HG03520 (cell line): ENCODE measurements around the gene SULF2.

ENCODE experiments used
- ATAC-seq: cut with Tn5 transposase; IDR thresholded peaks from one replicate; pipeline ENCODE4 v1.9.1; 2021; ENCODE audit warnings: mild to moderate bottlenecking, moderate library complexity; ENCODE audit not compliant: unreplicated experiment

SULF2 gene

GRCh38 chr20:47740862-47741184, 44.5 kb downstream of the SULF2 start:
- no peak for ATAC-seq

GRCh38 chr20:47740121-47740861, 45.0 kb downstream of the SULF2 start:
- no peak for ATAC-seq

- no peak for ATAC-seq
Measured at GRCh38 chr20:47737923-47738322, 47.4 kb downstream of the SULF2 start.

- ATAC-seq = no peak
Measured at GRCh38 chr20:47736570-47737152, 48.6 kb downstream of the SULF2 start.

- no peak for ATAC-seq
Measured at GRCh38 chr20:47735412-47736400, 49.6 kb downstream of the SULF2 start.

GRCh38 chr20:47734870-47735269, 50.4 kb downstream of the SULF2 start:
- no peak for ATAC-seq

GRCh38 chr20:47733892-47734291, 51.4 kb downstream of the SULF2 start:
- ATAC-seq = no peak

GRCh38 chr20:47730744-47731143, 54.5 kb downstream of the SULF2 start:
- no peak for ATAC-seq

- ATAC-seq = no peak
Measured at GRCh38 chr20:47729472-47729871, 55.8 kb downstream of the SULF2 start.

- no peak for ATAC-seq
Measured at GRCh38 chr20:47727909-47728361, 57.3 kb downstream of the SULF2 start.

GRCh38 chr20:47727170-47727880, 58.0 kb downstream of the SULF2 start:
- no peak for ATAC-seq

- ATAC-seq = no peak
Measured at GRCh38 chr20:47726632-47727031, 58.6 kb downstream of the SULF2 start.

- ATAC-seq = no peak
Measured at GRCh38 chr20:47725248-47725973, 59.9 kb downstream of the SULF2 start.

- no peak for ATAC-seq
Measured at GRCh38 chr20:47724910-47725247, 60.4 kb downstream of the SULF2 start.

- no peak for ATAC-seq
Measured at GRCh38 chr20:47724396-47724795, 60.9 kb downstream of the SULF2 start.

GRCh38 chr20:47723322-47723721, 62.0 kb downstream of the SULF2 start:
- ATAC-seq = no peak

GRCh38 chr20:47720636-47721427, 64.4 kb downstream of the SULF2 start:
- ATAC-seq = no peak

GRCh38 chr20:47719625-47720024, 65.7 kb downstream of the SULF2 start:
- no peak for ATAC-seq

- no peak for ATAC-seq
Measured at GRCh38 chr20:47719211-47719610, 66.1 kb downstream of the SULF2 start.

- no peak for ATAC-seq
Measured at GRCh38 chr20:47718398-47718797, 66.9 kb downstream of the SULF2 start.
